Brain microvascular endothelial cell (primary cell): ENCODE measurements around the gene WDR44.
A peak's percentile ranks its signal among the peaks of the same experiment; 100 is the strongest.

Experiments used
- DNase-seq: peaks from one replicate; pipeline ENCODE4 v3.0.0-alpha.2; 2020
- H3K27ac ChIP-seq: fragments of 250-450 bp; sonication (Bioruptor Pico); 2 replicates; pipeline ENCODE4 v1.5.1; 2020; ENCODE audit warnings: mild to moderate bottlenecking, moderate library complexity
- H3K27me3 ChIP-seq: fragments of 250-450 bp; sonication (Bioruptor Pico); replicated peaks from 2 replicates; pipeline ENCODE4 v1.5.1; 2020; ENCODE audit warnings: mild to moderate bottlenecking
- H3K36me3 ChIP-seq: fragments of 250-450 bp; sonication (Bioruptor Pico); replicated peaks from 2 replicates; pipeline ENCODE4 v1.5.1; 2020; ENCODE audit warnings: mild to moderate bottlenecking
- H3K4me3 ChIP-seq: 2 replicates; pipeline ENCODE4 v1.5.1; 2011; ENCODE audit warnings: low read depth, mild to moderate bottlenecking, control low read depth, low read length, moderate library complexity
- in situ Hi-C: cut with HindIII; loops from 2 replicates; pipeline ENCODE4 v1.10.0; 2017; ENCODE audit warnings: low sequenced_read_pairs, low pct_ligation_motif_present
- TF ChIP-seq, protein P1 (sequence below): IDR thresholded peaks from 2 replicates; pipeline ENCODE4 v1.5.1; 2011; ENCODE audit warnings: low read depth, mild to moderate bottlenecking, moderate library complexity, low read length, control low read depth, inconsistent platforms; ENCODE audit errors: missing control alignments

The WDR44 gene

DNA sequence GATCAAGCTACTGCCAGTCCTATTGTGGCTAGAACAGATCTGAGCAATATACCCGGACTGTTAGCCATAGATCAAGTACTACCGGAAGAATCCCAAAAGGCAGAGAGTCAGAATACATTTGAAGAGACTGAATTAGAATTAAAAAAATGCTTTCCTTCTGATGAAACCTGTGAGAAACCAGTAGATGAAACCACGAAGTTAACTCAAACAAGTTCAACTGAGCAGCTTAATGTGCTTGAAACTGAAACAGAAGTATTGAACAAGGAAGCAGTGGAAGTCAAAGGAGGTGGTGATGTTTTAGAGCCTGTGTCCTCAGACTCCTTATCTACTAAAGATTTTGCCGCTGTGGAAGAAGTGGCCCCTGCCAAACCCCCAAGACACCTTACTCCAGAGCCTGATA, 46.8 kb downstream of the WDR44 start:
- no peak overlapping the region for H3K4me3 ChIP-seq
- no peak overlapping the region for H3K27ac ChIP-seq
- TF ChIP-seq, protein P1, sequence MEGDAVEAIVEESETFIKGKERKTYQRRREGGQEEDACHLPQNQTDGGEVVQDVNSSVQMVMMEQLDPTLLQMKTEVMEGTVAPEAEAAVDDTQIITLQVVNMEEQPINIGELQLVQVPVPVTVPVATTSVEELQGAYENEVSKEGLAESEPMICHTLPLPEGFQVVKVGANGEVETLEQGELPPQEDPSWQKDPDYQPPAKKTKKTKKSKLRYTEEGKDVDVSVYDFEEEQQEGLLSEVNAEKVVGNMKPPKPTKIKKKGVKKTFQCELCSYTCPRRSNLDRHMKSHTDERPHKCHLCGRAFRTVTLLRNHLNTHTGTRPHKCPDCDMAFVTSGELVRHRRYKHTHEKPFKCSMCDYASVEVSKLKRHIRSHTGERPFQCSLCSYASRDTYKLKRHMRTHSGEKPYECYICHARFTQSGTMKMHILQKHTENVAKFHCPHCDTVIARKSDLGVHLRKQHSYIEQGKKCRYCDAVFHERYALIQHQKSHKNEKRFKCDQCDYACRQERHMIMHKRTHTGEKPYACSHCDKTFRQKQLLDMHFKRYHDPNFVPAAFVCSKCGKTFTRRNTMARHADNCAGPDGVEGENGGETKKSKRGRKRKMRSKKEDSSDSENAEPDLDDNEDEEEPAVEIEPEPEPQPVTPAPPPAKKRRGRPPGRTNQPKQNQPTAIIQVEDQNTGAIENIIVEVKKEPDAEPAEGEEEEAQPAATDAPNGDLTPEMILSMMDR, result no peak
- no peak for DNase-seq
- peaks cover 2% of the 10 kb centered on the region for H3K36me3 ChIP-seq
- no peaks in the 10 kb centered on the region for H3K27me3 ChIP-seq
- in situ Hi-C loops, result no loop called here

DNA sequence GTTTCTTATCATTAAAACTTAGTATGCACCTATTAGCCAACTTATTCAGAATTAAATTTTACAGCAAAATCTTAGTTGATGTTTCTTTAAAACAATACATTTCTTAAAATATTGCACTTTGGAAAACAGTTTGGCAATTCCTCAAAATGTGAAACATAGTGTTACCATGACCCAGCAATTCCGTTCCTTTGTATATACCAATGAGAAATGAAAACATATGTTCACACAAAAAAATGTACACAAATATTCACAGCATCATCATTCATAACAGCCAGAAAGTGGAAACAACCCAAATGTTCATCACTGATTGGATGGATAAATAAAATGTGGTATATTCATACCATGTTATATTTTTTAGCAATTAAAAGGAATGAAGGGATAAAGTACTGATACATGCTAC, 50.2 kb downstream of the WDR44 start:
- DNase-seq, result no peak
- TF ChIP-seq, protein P1, result no peak
- in situ Hi-C loops, result no loop called here
- peaks cover 2% of the 10 kb centered on the region for H3K36me3 ChIP-seq
- no peaks in the 10 kb centered on the region for H3K27me3 ChIP-seq
- H3K27ac ChIP-seq, result no peak overlapping the region
- no peak overlapping the region for H3K4me3 ChIP-seq

DNA sequence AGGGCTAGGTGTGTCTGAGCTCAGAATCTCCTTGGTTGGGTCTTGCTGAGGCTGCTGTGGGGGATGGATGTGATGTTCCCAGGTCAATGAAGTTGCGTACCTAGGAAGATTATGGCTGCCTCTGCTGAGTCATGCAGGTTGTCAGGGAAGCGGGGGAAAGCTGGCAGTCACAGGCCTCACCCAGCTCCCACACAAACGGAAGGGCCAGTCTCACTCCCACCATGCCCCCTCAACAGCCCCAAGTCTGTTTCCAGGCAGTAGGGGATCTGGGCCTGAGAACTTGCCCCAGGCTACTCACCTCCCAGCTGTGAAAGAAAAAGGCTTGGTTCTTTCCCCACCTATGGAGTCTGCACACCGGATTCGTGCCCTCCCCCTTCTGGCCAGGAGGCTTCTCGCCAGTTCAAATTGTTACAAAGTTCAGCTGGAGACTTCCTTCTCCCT, 72.9 kb downstream of the WDR44 start:
- Histone ChIP-seq H3K36me3 (no peaks in the 10 kb centered on the region), H3K4me3 (no peak overlapping the region), H3K27me3 (no peaks in the 10 kb centered on the region), H3K27ac (no peak overlapping the region)
- in situ Hi-C loops, result no loop called here
- DNase-seq, result no peak
- TF ChIP-seq, protein P1, result no peak

DNA sequence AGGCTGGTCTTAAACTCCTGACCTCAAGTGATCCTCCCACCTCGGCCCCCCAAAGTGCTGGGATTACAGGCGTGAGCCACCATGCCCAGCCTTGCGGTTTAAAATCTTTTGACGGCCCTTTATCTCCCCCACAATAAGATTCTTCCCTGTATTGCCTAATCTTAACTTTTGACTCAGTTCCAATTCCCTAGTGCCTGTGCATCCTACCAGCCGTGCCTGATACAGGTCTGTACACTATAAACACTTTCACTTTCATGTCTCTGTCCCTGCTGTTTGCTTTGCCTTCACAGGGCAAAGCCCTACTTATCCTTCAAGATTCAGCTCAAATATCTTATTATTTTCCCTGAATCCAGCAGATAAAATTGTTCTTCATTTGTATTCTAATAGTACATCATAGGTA, 74.6 kb downstream of the WDR44 start:
- H3K27me3 ChIP-seq, result no peaks in the 10 kb centered on the region
- TF ChIP-seq, protein P1, result no peak
- H3K4me3 ChIP-seq, result no peak overlapping the region
- peak overlapping the region; percentile 71 for H3K27ac ChIP-seq
- H3K36me3 ChIP-seq, result no peaks in the 10 kb centered on the region
- in situ Hi-C loops, result no loop called here
- peak; percentile 46 for DNase-seq

DNA sequence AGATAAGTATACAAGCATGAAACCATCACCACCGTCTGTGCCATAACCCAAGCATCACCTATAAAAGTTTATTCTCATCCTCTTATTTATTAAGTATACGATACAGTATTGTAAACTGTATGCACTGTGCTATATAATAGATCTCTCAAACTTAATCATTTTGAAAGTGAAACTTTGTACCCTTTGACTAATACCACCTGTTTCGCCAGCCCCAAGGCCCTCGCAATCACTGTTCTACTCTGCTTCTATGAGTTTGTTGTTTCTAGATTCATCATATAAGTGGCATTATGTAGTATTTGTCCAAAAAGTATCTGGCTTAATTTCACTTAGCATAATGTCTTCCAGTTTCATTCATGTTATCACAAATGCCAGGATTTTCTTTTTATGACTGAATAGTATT, 77.7 kb downstream of the WDR44 start:
- no peaks in the 10 kb centered on the region for H3K36me3 ChIP-seq
- in situ Hi-C loops, result no loop called here
- H3K27me3 ChIP-seq, result no peaks in the 10 kb centered on the region
- no peak overlapping the region for H3K27ac ChIP-seq
- H3K4me3 ChIP-seq, result no peak overlapping the region
- no peak for DNase-seq
- TF ChIP-seq, protein P1, result no peak

DNA sequence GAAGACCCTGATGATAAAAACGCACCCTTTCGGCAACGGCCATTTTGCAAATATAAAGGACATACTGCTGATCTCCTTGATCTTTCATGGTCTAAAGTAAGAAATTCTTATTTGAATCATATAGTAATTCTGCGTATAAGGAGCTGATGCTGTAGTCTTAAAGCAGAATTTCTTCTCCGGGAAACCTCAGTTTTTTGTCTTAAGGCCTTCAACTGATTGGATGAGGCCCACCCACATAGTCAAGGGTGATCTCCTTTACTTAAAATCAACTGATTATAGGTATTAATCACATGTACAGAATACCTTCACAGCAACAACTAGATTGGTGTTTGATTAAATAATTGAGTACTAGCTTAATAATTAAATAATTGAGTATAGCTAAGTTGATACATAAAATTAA, 86.9 kb downstream of the WDR44 start:
- TF ChIP-seq, protein P1, result no peak
- in situ Hi-C loops, result no loop called here
- Histone ChIP-seq H3K36me3 (peaks cover 3% of the 10 kb centered on the region), H3K27me3 (no peaks in the 10 kb centered on the region), H3K27ac (no peak overlapping the region), H3K4me3 (no peak overlapping the region)
- no peak for DNase-seq
